ENCODE results near the gene KIR2DL4. TPM values are rescaled to one million over a fixed set of nuclear protein-coding genes. Genes with fewer than 3 reads are reported as not detected.
"Not testable (repeated sequence)": the region's sequence is repeated elsewhere in the genome, so short reads cannot be mapped to it uniquely, and the experiment has no call there.

The KIR2DL4 gene
- total RNA-seq, 1 donor from 2014 or later = not detected

- H3K4me1 ChIP-seq; DNase-seq (ENCODE audit: low spot score); H3K27me3 ChIP-seq; H3K27ac ChIP-seq; H4K20me1 ChIP-seq (ENCODE audit: low read depth); H3K79me2 ChIP-seq (ENCODE audit: low read depth); H3K9ac ChIP-seq; H3K4me3 ChIP-seq; H3K4me2 ChIP-seq; H3K4me3 Mint-ChIP-seq; H3K36me3 Mint-ChIP-seq; H3K36me3 ChIP-seq; H3K27ac Mint-ChIP-seq; H3K4me1 Mint-ChIP-seq; H2AFZ ChIP-seq (replicated peaks); H3F3A ChIP-seq (ENCODE audit: low read depth); H3K9me3 ChIP-seq (ENCODE audit: low read depth); H3K27me3 Mint-ChIP-seq (ENCODE audit: insufficient read depth, low read depth): not testable (repeated sequence)
- peaks cover 26% of the 10 kb centered on the region for H3K9me3 Mint-ChIP-seq
Measured at GRCh38 chr19:54850061-54850640, 46.7 kb downstream of the KIR2DL4 start, which contains the start of gene KIR3DL2. KIR3DL2 (plus strand) TSS chr19:54850443; CDS start chr19:54850476, 33 bp downstream.

GRCh38 chr19:54850930-54851329, 47.5 kb downstream of the KIR2DL4 start:
- no peaks in the 10 kb centered on the region for H3K27me3 ChIP-seq
- no peak overlapping the region for H3K27ac ChIP-seq
- H3K9me3 Mint-ChIP-seq = peaks cover 24% of the 10 kb centered on the region

GRCh38 chr19:54851353-54851752, 47.9 kb downstream of the KIR2DL4 start:
- Histone ChIP-seq H3K79me2 (ENCODE audit: low read depth) (no peaks in the 10 kb centered on the region), H3K9ac (no peak overlapping the region), H3K27ac (no peak overlapping the region), H3K4me3 (no peak overlapping the region), H3K4me1 (no peaks in the 10 kb centered on the region), H3F3A (ENCODE audit: low read depth) (no peaks in the 10 kb centered on the region), H2AFZ (replicated peaks) (no peak overlapping the region), H3K9me3 (ENCODE audit: low read depth) (no peaks in the 10 kb centered on the region), H3K4me2 (no peak overlapping the region), H4K20me1 (ENCODE audit: low read depth) (no peaks in the 10 kb centered on the region), H3K27me3 (no peaks in the 10 kb centered on the region), H3K36me3 (no peaks in the 10 kb centered on the region)
- no peak overlapping the region for H3K4me3 Mint-ChIP-seq
- TF ChIP-seq EZH2 (IDR thresholded peaks at IDR 0.05) = no peak
- TF ChIP-seq CTCF (IDR thresholded peaks at IDR 0.05) = no peak
- TF ChIP-seq EZH2phosphoT487 (IDR thresholded peaks at IDR 0.05) = no peak
- H3K27ac Mint-ChIP-seq = no peak overlapping the region
- H3K4me1 Mint-ChIP-seq = no peaks in the 10 kb centered on the region
- no peak for DNase-seq (ENCODE audit: low spot score)
- peaks cover 23% of the 10 kb centered on the region for H3K9me3 Mint-ChIP-seq
- H3K27me3 Mint-ChIP-seq (ENCODE audit: insufficient read depth, low read depth) = peaks cover 3% of the 10 kb centered on the region
- H3K36me3 Mint-ChIP-seq = no peaks in the 10 kb centered on the region

More at GRCh38 chr19:54850930-54851329, 47.5 kb downstream of the KIR2DL4 start:
- no peak for TF ChIP-seq CTCF (IDR thresholded peaks at IDR 0.05)
- no peak for TF ChIP-seq EZH2 (IDR thresholded peaks at IDR 0.05)
- TF ChIP-seq EZH2phosphoT487 (IDR thresholded peaks at IDR 0.05) = no peak
- Histone ChIP-seq H3K79me2 (ENCODE audit: low read depth) (no peaks in the 10 kb centered on the region), H3K9ac (no peak overlapping the region), H3K9me3 (ENCODE audit: low read depth) (no peaks in the 10 kb centered on the region), H3K4me1 (no peaks in the 10 kb centered on the region), H2AFZ (replicated peaks) (no peak overlapping the region), H3K4me3 (no peak overlapping the region), H4K20me1 (ENCODE audit: low read depth) (no peaks in the 10 kb centered on the region), H3F3A (ENCODE audit: low read depth) (no peaks in the 10 kb centered on the region), H3K4me2 (no peak overlapping the region), H3K36me3 (no peaks in the 10 kb centered on the region)
- no peaks in the 10 kb centered on the region for H3K4me1 Mint-ChIP-seq
- no peak for DNase-seq (ENCODE audit: low spot score)
- H3K27me3 Mint-ChIP-seq (ENCODE audit: insufficient read depth, low read depth) = peaks cover 3% of the 10 kb centered on the region
- no peak overlapping the region for H3K4me3 Mint-ChIP-seq
- no peak overlapping the region for H3K27ac Mint-ChIP-seq
- H3K36me3 Mint-ChIP-seq = no peaks in the 10 kb centered on the region

- H3K36me3 ChIP-seq; H3K27ac ChIP-seq; H3K9ac ChIP-seq; H3K27me3 Mint-ChIP-seq (ENCODE audit: insufficient read depth, low read depth); H3K79me2 ChIP-seq (ENCODE audit: low read depth); H3K4me3 ChIP-seq; H3K4me1 Mint-ChIP-seq; H4K20me1 ChIP-seq (ENCODE audit: low read depth); H3K27ac Mint-ChIP-seq; H3K27me3 ChIP-seq; H2AFZ ChIP-seq (replicated peaks); DNase-seq (ENCODE audit: low spot score); H3K4me1 ChIP-seq; H3K9me3 ChIP-seq (ENCODE audit: low read depth); H3K4me3 Mint-ChIP-seq; H3K4me2 ChIP-seq; H3F3A ChIP-seq (ENCODE audit: low read depth); H3K36me3 Mint-ChIP-seq: not testable (repeated sequence)
- H3K9me3 Mint-ChIP-seq = peaks cover 15% of the 10 kb centered on the region
Measured at GRCh38 chr19:54855241-54855640, 51.8 kb downstream of the KIR2DL4 start.

- H3K4me2 ChIP-seq; H3K4me1 ChIP-seq; DNase-seq (ENCODE audit: low spot score); H3K9ac ChIP-seq; H3K4me3 Mint-ChIP-seq; H3K4me1 Mint-ChIP-seq; H3K4me3 ChIP-seq; H3F3A ChIP-seq (ENCODE audit: low read depth); H3K27me3 Mint-ChIP-seq (ENCODE audit: insufficient read depth, low read depth); H3K9me3 Mint-ChIP-seq; H3K36me3 Mint-ChIP-seq; H3K27me3 ChIP-seq; H4K20me1 ChIP-seq (ENCODE audit: low read depth); H3K27ac Mint-ChIP-seq; H2AFZ ChIP-seq (replicated peaks); H3K79me2 ChIP-seq (ENCODE audit: low read depth); H3K9me3 ChIP-seq (ENCODE audit: low read depth); H3K27ac ChIP-seq; H3K36me3 ChIP-seq: not testable (repeated sequence)
Measured at GRCh38 chr19:54858476-54858875, 55.1 kb downstream of the KIR2DL4 start.

- H3K9ac ChIP-seq; H3K27me3 ChIP-seq; H3K9me3 ChIP-seq (ENCODE audit: low read depth); H3K27ac Mint-ChIP-seq; H3K27me3 Mint-ChIP-seq (ENCODE audit: insufficient read depth, low read depth); H3K4me1 ChIP-seq; H3K4me3 Mint-ChIP-seq; H3K36me3 Mint-ChIP-seq; H3K4me2 ChIP-seq; H3K4me3 ChIP-seq; H3K27ac ChIP-seq; H3K36me3 ChIP-seq; H3K9me3 Mint-ChIP-seq; H3K4me1 Mint-ChIP-seq; DNase-seq (ENCODE audit: low spot score); H3F3A ChIP-seq (ENCODE audit: low read depth); H4K20me1 ChIP-seq (ENCODE audit: low read depth); H3K79me2 ChIP-seq (ENCODE audit: low read depth); H2AFZ ChIP-seq (replicated peaks): not testable (repeated sequence)
Measured at GRCh38 chr19:54859421-54859820, 56.0 kb downstream of the KIR2DL4 start.
